ENCODE measurements around the gene NAA40.

The NAA40 gene

DNA sequence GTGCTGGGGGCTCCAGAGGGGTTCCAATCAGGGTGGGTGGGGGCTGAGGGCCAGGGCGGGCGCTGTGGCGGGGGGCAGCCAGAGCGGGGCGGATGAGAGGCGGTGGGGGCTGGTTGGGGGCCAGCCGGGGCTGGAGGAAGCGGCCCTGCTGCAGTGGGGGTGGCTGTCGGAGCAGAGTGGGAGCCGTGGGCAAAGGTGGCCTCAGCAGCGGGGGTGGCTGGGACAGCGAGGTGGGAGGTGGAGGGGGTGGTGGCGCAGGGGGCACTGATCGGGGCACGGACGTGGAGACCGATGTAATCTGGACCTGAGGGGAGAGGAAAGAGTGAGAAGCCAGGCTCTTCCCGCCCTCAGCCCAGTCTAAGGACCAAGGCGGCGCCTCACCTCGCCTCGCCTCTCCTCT is 26.9 kb upstream of the NAA40 start:
- Histone ChIP-seq H3K4me3 (ENCODE audit: low read length) (no peak overlapping the region), H2AFZ (ENCODE audit: low read length) (no peak overlapping the region), H3K9me2 (replicated peaks; ENCODE audit: insufficient read depth, low read length) (no peaks in the 10 kb centered on the region), H3K79me2 (ENCODE audit: low read length) (no peaks in the 10 kb centered on the region), H3K9ac (ENCODE audit: low read length) (no peak overlapping the region), H3F3A (ENCODE audit: insufficient read depth, low read length) (no peaks in the 10 kb centered on the region), H4K20me1 (ENCODE audit: insufficient read depth, low read length) (no peaks in the 10 kb centered on the region), H3K9me3 (replicated peaks; ENCODE audit: insufficient read depth, low read length) (no peaks in the 10 kb centered on the region), H3K36me3 (replicated peaks; ENCODE audit: insufficient read depth, low read length) (no peaks in the 10 kb centered on the region), H3K27ac (ENCODE audit: low read length) (no peak overlapping the region), H3K27me3 (replicated peaks; ENCODE audit: insufficient read depth, low read length) (peaks cover 5% of the 10 kb centered on the region), H3K4me1 (ENCODE audit: low read length) (no peaks in the 10 kb centered on the region), H3K4me2 (ENCODE audit: low read depth, low read length) (no peak overlapping the region)
- TF ChIP-seq EZH2 (optimal IDR thresholded peaks at IDR 0.05; ENCODE audit: low read depth, low read length), result no peak
- TF ChIP-seq, protein P1, sequence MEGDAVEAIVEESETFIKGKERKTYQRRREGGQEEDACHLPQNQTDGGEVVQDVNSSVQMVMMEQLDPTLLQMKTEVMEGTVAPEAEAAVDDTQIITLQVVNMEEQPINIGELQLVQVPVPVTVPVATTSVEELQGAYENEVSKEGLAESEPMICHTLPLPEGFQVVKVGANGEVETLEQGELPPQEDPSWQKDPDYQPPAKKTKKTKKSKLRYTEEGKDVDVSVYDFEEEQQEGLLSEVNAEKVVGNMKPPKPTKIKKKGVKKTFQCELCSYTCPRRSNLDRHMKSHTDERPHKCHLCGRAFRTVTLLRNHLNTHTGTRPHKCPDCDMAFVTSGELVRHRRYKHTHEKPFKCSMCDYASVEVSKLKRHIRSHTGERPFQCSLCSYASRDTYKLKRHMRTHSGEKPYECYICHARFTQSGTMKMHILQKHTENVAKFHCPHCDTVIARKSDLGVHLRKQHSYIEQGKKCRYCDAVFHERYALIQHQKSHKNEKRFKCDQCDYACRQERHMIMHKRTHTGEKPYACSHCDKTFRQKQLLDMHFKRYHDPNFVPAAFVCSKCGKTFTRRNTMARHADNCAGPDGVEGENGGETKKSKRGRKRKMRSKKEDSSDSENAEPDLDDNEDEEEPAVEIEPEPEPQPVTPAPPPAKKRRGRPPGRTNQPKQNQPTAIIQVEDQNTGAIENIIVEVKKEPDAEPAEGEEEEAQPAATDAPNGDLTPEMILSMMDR (IDR thresholded peaks at IDR 0.05; ENCODE audit: low read length), result no peak
- no peak for TF ChIP-seq EZH2phosphoT487 (IDR thresholded peaks at IDR 0.05; ENCODE audit: low read length)
- DNase-seq, result no peak

DNA sequence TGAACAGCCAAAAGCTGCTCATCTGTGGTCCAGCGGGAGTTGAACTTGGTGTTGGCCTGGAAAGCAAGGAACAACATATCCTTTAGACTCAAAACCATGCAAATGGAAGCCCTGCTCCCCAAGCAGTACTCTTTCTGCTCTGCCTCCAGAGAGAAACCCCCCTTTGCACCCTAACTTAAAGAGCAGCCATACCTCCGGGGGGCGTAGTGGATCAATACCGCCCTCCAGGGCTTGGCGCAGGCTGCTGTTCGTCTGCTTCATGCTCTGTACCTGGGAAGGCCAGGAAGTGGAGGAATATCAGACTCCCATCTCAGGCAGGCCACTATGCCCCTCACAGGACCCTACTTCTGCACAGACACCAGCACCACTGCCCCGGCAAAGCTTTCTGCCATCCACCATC is 26.1 kb upstream of the NAA40 start:
- no peak overlapping the region for H3K27ac ChIP-seq (ENCODE audit: low read length)
- peaks cover 5% of the 10 kb centered on the region for H3K27me3 ChIP-seq (replicated peaks; ENCODE audit: insufficient read depth, low read length)
- no peak overlapping the region for H3K9ac ChIP-seq (ENCODE audit: low read length)
- no peaks in the 10 kb centered on the region for H4K20me1 ChIP-seq (ENCODE audit: insufficient read depth, low read length)
- no peak overlapping the region for H2AFZ ChIP-seq (ENCODE audit: low read length)
- H3K4me3 ChIP-seq (ENCODE audit: low read length), result no peak overlapping the region
- H3K9me3 ChIP-seq (replicated peaks; ENCODE audit: insufficient read depth, low read length), result no peaks in the 10 kb centered on the region
- no peak overlapping the region for H3K4me2 ChIP-seq (ENCODE audit: low read depth, low read length)
- no peaks in the 10 kb centered on the region for H3K9me2 ChIP-seq (replicated peaks; ENCODE audit: insufficient read depth, low read length)
- TF ChIP-seq EZH2phosphoT487 (IDR thresholded peaks at IDR 0.05; ENCODE audit: low read length) (no peak), EZH2 (optimal IDR thresholded peaks at IDR 0.05; ENCODE audit: low read depth, low read length) (no peak)
- TF ChIP-seq, protein P1 (IDR thresholded peaks at IDR 0.05; ENCODE audit: low read length), result no peak
- 0 out of 2 replicates have a peak, but pooled peaks cover 5% of the 10 kb centered on the region for H3K4me1 ChIP-seq (ENCODE audit: low read length)
- H3K36me3 ChIP-seq (replicated peaks; ENCODE audit: insufficient read depth, low read length), result no peaks in the 10 kb centered on the region
- no peaks in the 10 kb centered on the region for H3F3A ChIP-seq (ENCODE audit: insufficient read depth, low read length)
- no peak for DNase-seq
- H3K79me2 ChIP-seq (ENCODE audit: low read length), result no peaks in the 10 kb centered on the region

DNA sequence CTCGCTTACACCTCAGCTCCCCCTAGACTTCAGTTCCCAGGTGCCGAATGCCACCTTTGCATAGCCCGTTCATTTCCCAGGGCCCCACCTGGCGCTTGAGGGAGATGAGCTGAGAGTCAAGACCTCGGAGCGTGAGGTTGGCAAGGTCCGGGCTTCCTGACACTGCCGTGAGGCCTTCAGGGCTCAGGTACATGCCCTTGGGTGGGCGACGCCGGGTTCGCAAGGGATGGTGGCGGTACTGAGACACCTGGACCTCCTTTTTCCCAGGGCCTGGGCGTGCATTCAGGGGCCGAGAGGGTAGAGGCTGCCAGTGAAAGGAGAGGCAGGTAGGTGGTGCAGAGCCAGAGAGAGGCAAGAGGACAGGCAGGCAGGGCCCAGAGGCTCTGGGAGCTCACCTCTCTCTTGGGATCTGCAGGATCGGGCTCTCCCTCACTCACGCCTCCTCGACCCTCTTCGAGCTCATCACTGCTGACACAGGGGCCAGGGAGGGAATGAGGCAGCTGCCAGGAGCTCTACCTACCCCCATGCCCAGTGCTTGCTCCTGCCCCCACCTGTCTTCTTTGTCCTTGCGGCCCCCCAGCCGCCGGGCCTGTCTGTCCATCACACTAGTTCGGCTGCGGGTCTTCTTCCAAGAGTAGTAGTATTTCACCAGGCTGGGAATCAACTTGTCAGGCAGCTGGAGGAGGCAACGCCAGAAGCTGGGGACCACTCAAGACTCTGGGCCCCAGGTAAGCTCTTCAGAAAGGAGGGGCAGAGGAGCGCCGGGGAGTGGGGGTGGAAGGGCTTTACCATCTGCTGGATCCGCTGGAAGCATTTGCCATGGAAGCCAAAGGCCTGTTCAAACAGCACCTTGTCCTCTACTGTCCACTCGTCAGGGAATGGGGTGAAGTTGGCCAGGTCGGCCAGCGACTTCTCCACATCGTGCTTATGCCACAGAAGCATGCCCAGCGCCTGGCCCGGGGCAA is 24.7 kb upstream of the NAA40 start:
- Histone ChIP-seq H3K4me2 (ENCODE audit: low read depth, low read length) (no peak overlapping the region), H3F3A (ENCODE audit: insufficient read depth, low read length) (no peaks in the 10 kb centered on the region), H4K20me1 (ENCODE audit: insufficient read depth, low read length) (no peaks in the 10 kb centered on the region), H3K27me3 (replicated peaks; ENCODE audit: insufficient read depth, low read length) (peaks cover 5% of the 10 kb centered on the region), H2AFZ (ENCODE audit: low read length) (no peak overlapping the region), H3K27ac (ENCODE audit: low read length) (no peak overlapping the region), H3K4me3 (ENCODE audit: low read length) (no peak overlapping the region), H3K4me1 (ENCODE audit: low read length) (peaks cover 11% of the 10 kb centered on the region; the same call in 1 of the 2 replicates), H3K9me3 (replicated peaks; ENCODE audit: insufficient read depth, low read length) (no peaks in the 10 kb centered on the region), H3K9ac (ENCODE audit: low read length) (no peak overlapping the region), H3K79me2 (ENCODE audit: low read length) (no peaks in the 10 kb centered on the region), H3K9me2 (replicated peaks; ENCODE audit: insufficient read depth, low read length) (no peaks in the 10 kb centered on the region), H3K36me3 (replicated peaks; ENCODE audit: insufficient read depth, low read length) (no peaks in the 10 kb centered on the region)
- no peak for DNase-seq
- no peak for TF ChIP-seq EZH2 (optimal IDR thresholded peaks at IDR 0.05; ENCODE audit: low read depth, low read length)
